ENCODE measurements around the gene EZR.

The EZR gene

DNA sequence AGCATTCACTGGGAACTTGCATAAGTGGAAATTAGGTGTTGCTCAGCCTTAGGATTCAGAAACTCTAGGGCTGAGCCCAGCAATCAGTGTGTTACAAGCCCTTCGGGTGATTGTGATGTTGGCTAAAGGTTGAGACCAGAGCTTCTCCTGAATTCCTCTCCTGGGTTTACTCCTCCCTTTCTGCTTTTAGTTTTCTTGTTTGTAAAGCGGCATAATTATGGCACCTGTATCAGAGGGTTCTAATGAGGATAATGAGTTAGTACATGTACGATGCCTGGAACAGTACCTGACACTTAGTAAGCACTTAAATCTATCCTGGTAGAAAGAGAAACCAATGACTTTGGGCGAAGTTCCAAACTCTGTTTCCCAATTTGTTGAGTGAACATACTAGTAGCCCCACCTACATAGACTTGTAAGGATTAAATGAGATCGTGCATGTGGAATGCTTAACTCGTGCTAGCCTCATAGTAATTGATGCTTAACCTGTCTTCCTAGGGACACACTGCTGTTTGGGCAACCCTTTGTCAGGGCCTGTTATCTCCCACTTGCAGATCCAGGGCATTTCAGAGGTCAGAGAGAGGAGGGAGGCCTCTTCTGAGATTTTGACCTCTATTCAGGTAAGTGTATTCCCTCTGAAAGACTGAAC, 932 bp upstream of the EZR start:
- DNase-seq (ENCODE audit: low read depth in 2 of 2, low spot score in 1 of 2), result no peak

DNA sequence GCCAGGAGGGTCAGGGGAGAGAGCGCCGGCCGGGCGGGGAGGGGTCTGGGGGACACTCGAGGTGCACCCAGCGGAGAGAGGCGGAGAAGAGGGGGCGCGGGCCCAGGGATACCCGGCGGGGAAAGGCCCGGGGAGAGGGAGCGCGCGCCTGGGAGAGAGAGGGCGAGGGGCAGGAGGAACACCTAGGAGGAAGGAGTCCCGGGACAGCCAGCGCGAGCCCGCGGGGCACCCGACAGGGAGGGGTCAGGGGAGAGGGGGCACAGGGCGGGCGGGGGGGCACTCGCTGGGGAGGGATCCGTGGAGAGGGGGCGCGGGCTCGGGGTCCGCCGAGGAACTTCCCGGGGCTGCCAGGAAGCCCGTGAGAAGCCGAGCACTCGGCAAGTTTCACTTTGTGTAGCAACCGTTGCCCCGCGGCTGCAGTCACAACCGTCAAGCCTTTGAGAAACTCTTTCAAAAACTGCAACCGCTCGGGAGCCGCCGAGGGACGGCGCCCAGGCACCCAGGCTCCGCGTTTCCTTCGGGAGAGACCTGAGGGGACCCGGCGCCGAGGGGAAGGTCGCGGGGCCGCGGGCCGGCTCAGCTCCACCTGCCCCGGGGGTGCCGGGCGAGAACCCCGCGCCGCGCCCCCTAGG, 471 bp downstream of the EZR start:
- peak in 1 of 2 donors; percentile 35 for DNase-seq (ENCODE audit: low read depth in 2 of 2, low spot score in 1 of 2)

GRCh38 chr6:158817728-158818580, 1.2 kb downstream of the EZR start:
- peak; percentile 41 to 61 for DNase-seq (ENCODE audit: low read depth in 2 of 2, low spot score in 1 of 2)

DNA sequence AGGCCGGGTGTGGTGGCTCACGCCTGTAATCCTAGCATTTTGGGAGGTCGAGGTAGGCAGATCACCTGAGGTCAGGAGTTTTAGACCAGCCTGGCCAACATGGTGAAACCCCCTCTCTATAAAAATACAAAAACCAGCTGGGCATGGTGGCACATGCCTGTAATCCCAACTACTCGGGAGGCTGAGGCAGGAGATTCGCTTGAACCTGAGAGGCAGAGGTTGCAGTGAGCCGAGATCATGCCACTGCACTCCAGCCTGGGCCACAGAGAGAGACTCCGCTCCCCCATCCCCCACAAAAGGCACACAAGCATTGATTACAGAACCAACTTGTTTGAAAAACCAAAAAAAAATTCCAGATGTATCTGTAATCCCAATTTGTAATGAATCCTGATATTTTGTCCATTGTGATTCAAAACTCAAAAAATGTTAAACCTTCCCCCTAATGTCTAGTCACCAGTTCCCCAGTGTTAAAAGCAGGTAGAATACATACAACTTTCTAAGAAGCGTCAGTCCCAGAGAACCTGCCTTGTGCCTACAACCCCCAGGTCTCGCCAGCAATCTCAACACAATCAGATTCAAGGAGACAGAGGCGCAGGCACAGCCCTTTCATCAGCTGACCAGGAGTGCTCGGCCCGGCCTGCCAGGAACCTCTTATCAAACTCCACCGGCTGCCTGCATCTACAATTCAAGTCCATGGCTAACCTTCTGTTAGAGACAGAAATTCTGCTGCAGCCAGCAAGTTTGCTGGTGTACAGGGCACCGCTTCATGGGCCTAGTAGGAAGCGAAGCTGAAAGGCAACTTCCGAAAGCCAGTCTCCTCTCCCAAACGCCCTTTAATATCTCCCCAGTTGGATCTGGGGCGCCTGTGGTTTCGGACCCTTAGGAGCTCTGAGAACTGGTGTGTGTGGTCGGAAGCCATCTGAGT, 2.1 kb downstream of the EZR start:
- DNase-seq (ENCODE audit: low read depth in 2 of 2, low spot score in 1 of 2), result no peak

GRCh38 chr6:158816329-158816728, 2.8 kb downstream of the EZR start:
- no peak for DNase-seq (ENCODE audit: low read depth in 2 of 2, low spot score in 1 of 2)

- no peak for DNase-seq (ENCODE audit: low read depth in 2 of 2, low spot score in 1 of 2)
These were observed 3.3 kb downstream of the EZR start for GRCh38 chr6:158815907-158816306.

DNA sequence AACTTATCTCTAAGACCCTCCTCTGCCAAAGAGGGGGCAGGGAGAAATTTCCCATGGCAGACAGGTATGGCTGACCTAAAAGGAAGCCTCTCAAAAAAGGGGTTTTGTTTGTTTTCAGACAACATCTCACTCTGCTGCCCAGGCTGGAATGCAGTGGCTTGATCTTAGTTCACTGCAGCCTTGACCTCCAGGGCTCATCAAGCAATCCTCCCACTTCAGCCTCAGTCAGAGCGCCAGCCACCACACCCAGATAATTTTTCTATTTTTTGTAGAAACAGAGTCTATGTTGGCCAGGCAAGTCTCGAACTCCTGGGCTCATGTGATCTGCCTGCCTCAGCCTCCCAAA, 3.8 kb downstream of the EZR start:
- DNase-seq (ENCODE audit: low read depth in 2 of 2, low spot score in 1 of 2), result no peak

DNA sequence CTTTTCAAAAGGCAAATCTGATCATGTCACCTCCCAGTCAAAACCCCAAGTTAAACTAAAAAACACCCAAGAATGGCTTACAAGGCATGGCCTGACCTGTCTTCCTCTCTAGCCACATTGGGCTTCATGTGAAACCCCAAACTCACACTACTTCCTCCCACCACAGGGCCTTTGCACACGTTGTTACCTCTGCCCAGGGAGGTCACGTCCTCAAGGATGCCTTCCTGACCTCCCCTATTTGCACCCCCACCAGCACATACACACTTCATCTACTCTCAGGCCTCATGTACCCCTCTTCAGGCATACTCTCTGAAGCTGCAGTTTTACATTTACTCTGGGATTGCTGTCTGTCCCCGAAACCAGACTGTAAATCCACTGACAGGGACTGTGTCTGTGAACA, 6.1 kb downstream of the EZR start:
- DNase-seq (ENCODE audit: low read depth in 2 of 2, low spot score in 1 of 2), result no peak

DNA sequence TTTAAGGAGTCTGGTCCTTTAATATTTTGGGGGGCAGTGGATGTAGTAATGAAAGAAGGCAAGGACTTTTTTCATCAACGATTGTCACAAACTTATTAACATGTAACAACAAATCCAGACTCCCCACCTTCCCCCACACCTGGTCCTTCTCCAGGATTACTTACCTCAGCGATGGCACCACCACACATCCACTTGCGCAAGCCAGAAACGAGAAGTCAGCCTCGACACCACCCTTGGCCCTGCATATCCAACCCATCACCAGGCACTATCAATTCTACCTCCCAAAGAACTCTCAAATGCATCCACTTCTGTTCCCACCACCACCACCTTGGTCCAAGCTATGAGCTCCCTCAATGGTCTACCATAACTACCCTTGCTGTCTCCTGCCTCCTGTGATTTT, 6.6 kb downstream of the EZR start:
- DNase-seq (ENCODE audit: low read depth in 2 of 2, low spot score in 1 of 2), result no peak

DNA sequence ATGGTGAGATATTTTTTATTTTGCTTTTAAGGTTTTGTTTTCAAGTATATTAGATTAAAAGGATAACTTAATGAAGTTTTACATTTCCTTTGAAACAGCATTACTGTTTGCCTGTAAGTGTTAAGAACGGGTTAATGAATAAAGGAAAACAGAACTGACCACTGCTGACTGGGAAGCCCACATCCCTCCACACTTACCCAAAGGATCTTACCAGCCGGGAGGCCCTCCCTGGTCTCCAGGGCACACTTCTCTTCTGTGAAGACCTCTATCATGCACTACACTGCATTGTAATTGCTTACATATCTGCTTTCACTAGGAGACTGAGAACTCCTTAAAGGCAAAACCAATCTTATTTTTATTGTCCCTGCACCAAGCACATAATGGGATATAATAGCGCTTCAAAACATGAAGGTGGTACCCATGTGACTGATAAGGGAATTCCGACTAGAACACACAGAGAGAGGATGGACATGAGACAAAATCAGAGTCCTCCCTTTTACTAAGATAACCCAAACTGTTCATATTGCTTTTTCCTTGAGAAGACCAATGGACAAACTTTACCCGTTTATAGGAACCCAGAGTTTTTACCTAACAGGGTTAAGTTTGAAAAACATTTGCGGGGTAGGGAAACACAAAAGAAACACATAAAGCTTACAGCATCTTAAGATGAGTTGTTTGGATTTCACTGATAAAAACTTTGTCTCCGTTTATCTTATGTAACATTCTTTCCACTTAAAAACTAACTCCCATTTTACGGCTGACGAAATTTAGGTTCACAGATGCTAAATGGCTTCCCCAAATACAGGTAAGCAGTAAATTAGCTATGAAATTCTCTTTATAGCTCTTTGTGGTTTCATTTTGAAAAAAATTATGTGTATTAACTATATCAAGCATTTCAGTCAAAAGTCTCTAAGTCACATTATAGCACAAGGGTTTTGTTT, 8.7 kb downstream of the EZR start:
- no peak for DNase-seq (ENCODE audit: low read depth in 2 of 2, low spot score in 1 of 2)

GRCh38 chr6:158808941-158809678, 10.1 kb downstream of the EZR start:
- DNase-seq (ENCODE audit: low read depth in 2 of 2, low spot score in 1 of 2), result no peak

- DNase-seq (ENCODE audit: low read depth in 2 of 2, low spot score in 1 of 2), result no peak
These were observed 10.7 kb downstream of the EZR start for GRCh38 chr6:158808442-158808833.

DNA sequence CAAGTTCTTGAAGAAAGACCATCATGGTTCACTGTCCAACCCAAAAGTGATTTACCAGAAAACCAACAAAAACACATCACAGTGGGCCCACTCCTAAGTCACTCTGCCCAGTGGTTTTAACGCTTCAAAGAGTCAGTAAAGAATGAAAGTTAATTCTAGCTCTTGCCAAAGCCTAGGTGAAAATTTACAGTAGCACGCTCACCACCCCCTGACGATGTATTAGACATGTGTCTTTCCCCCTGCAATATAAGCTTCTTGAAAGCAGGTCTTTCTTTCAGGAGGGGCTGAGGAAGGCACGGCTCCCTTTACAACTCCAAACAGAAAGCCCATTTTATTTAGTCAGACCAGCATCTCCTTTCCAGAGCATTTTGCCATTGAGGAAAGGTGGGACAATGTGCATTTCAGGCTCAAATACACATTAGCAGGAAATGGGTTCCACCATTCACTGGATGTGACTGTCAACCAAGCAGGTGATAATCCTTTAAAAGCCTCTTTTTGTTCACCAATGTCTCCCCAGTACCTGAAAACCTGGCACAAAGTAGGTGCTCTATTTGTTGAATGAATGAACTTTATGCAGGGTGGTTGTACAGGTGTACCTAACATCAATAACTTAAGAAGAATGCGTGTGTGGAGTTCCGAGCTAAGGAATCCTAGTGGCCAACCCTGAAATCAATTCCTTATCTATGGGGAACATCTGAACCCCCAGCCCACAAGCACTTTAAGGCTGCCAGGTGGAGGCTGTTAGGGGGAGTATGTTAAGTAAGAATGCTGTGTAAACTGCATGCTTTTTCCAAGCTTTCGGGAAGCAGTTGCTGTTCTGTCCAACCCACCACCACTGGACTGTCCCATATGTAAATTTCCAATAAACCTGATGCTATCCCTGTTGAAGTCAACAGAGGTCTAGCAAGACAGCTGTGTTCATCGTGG, 11.4 kb downstream of the EZR start:
- DNase-seq (ENCODE audit: low read depth in 2 of 2, low spot score in 1 of 2), result no peak

DNA sequence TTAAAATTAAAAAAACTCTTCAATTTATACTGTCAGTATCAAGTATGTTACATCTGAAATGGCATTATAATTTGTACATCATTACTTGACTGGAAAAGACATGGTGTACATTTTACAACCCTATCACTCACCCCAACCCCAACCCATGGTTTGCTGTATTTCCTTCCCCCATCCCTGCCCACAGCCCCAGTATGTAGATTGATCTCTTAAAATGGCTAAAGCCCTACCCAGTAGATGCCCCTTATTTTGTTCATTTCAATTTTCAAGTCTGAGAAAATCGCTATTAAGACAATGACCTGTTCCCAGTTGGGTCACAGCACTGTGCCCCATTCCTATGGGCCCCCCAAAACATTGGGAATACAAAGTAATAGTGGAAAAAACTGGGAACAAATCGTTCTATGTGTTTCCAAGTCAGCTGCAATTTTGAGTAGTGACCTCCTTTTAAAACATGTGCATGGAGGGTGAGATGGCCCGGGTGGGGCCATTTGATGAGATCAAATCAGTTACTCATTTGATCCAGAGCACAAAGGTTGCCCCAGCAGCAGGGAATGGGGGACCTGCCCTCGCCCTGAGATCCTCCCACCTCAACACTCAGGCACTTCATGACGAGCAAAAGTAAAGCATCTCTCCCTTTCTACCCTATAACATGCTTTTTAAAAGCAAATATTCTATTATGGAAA, 13.3 kb downstream of the EZR start:
- no peak for DNase-seq (ENCODE audit: low read depth in 2 of 2, low spot score in 1 of 2)

DNA sequence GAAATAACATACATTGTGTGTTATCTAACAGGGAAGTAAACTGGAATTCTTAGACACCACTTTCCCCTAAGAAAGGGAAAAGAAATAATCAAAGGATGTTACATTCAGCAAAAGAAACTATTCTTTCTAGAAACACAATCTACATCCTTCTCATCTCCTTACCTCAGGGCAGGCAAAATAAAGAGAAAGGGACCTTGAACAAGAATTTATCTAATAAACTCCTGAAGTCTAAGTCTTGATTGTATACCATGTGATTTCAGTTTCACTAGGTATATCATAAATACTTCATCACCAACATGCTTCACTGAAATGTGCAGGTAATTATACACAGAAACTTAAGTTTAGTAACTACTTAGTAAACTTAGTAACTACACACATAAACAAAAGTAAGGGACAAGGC, 15.0 kb downstream of the EZR start:
- DNase-seq (ENCODE audit: low read depth in 2 of 2, low spot score in 1 of 2), result no peak

GRCh38 chr6:158803733-158804143, 15.4 kb downstream of the EZR start:
- peak in 1 of 2 donors; percentile 24 for DNase-seq (ENCODE audit: low read depth in 2 of 2, low spot score in 1 of 2)

DNA sequence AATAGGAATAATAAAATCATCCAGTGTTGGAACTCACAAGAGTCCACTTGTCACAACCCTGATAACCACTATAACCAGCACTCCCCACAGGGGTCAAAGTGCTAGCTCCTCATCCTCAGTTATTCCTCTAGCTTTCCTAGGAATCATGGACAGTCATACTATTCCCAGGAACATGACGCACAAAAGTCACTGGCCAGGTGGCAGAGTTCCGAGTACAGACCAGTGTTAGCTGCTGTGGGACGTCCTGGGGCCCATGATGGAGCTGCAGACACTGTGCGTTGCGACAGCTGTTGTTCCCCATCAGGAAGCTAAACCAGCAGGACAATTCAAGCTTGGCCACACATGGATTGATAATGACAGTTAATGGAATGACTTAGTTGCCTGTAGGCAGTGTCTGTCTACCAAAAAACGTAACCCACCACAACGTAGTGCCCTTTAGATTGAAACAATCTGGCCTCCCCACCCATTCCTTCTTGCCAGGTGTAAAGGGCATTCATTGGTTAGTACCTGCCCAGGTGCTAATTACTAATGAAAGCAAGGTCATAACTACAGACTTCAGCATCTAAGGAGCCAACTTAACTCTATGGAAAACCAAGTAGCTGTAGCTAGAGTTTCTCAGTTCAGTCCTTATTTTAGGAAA, 17.4 kb downstream of the EZR start:
- no peak for DNase-seq (ENCODE audit: low read depth in 2 of 2, low spot score in 1 of 2)

Measured in stimulated activated CD8-positive, alpha-beta memory T cell treated with anti-CD3 and anti-CD28 coated beads, Interleukin-4, amount 100 ng/mL, for 1 hour (primary cell).